Neural progenitor cell (in vitro differentiated cells): ENCODE measurements around the gene MIEF2. TPM values are rescaled to one million over a fixed set of nuclear protein-coding genes. Genes with fewer than 3 reads are reported as not detected.

ENCODE experiments used
- DNase-seq: peaks from one replicate; pipeline ENCODE4 v3.0.0-alpha.2; 2016; ENCODE audit warnings: low spot score
- H2AFZ ChIP-seq: fragments of 200-600 bp; sonication (generic); replicated peaks from 2 replicates; pipeline ENCODE4 v1.6.1; 2016; ENCODE audit warnings: antibody characterized with exemption
- H3F3A ChIP-seq: fragments of 200-600 bp; sonication (generic); 2 replicates; pipeline ENCODE4 v1.6.1; 2016; ENCODE audit warnings: antibody characterized with exemption, low read depth
- H3K27ac ChIP-seq: fragments of 200-600 bp; sonication (generic); 2 replicates; pipeline ENCODE4 v1.5.1; 2016; ENCODE audit warnings: mild to moderate bottlenecking
- H3K27me3 ChIP-seq: fragments of 200-600 bp; sonication (generic); 2 replicates; pipeline ENCODE4 v1.6.1; 2016; ENCODE audit warnings: mild to moderate bottlenecking, moderate library complexity
- H3K36me3 ChIP-seq: fragments of 200-600 bp; sonication (generic); 2 replicates; pipeline ENCODE4 v1.5.1; 2016
- H3K4me1 ChIP-seq: fragments of 200-600 bp; sonication (generic); 2 replicates; pipeline ENCODE4 v1.6.1; 2016; ENCODE audit warnings: mixed run types
- H3K4me2 ChIP-seq: fragments of 200-600 bp; sonication (generic); 2 replicates; pipeline ENCODE4 v1.6.1; 2016
- H3K4me3 ChIP-seq: fragments of 200-600 bp; sonication (generic); 2 replicates; pipeline ENCODE4 v1.5.1; 2016
- H3K79me2 ChIP-seq: fragments of 200-600 bp; sonication (generic); 2 replicates; pipeline ENCODE4 v1.6.1; 2016; ENCODE audit warnings: low read depth
- H3K9ac ChIP-seq: fragments of 200-600 bp; sonication (generic); 2 replicates; pipeline ENCODE4 v1.6.1; 2016
- H3K9me3 ChIP-seq: fragments of 200-600 bp; sonication (generic); 2 replicates; pipeline ENCODE4 v1.5.1; 2016; ENCODE audit warnings: low read depth
- H4K20me1 ChIP-seq: fragments of 200-600 bp; sonication (generic); 2 replicates; pipeline ENCODE4 v1.6.1; 2016; ENCODE audit warnings: low read depth
- H3K27ac Mint-ChIP-seq: 3 replicates; pipeline ENCODE4 v1.8.0; 2021; ENCODE audit warnings: mixed read lengths
- H3K27me3 Mint-ChIP-seq: 2 replicates; pipeline ENCODE4 v1.8.0; 2022; ENCODE audit warnings: low read depth, mild to moderate bottlenecking, inconsistent platforms, moderate library complexity, mixed read lengths; ENCODE audit not compliant: insufficient read depth
- H3K36me3 Mint-ChIP-seq: 3 replicates; pipeline ENCODE4 v1.8.0; 2021; ENCODE audit warnings: mixed read lengths
- H3K4me1 Mint-ChIP-seq: 3 replicates; pipeline ENCODE4 v1.8.0; 2021; ENCODE audit warnings: mixed read lengths
- H3K4me3 Mint-ChIP-seq: 3 replicates; pipeline ENCODE4 v1.8.0; 2021; ENCODE audit warnings: mild to moderate bottlenecking, moderate library complexity, mixed read lengths
- H3K9me3 Mint-ChIP-seq: 3 replicates; pipeline ENCODE4 v1.8.0; 2020; ENCODE audit warnings: mixed read lengths
- EZH2 ChIP-seq: fragments of 200-600 bp; sonication (generic); IDR thresholded peaks from 2 replicates; pipeline ENCODE4 v1.6.1; 2017; ENCODE audit warnings: antibody characterized with exemption, mild to moderate bottlenecking, moderate library complexity
- EZH2phosphoT487 ChIP-seq: fragments of 200-600 bp; sonication (generic); IDR thresholded peaks from 2 replicates; pipeline ENCODE4 v1.6.1; 2017; ENCODE audit warnings: antibody characterized with exemption
- total RNA-seq: library from RNA; depleted of rRNA; stranded (reverse); fragments of >200 nt; gene quantifications from 2 replicates; pipeline ENCODE4 v1.2.3, GENCODE V29; 2015; ENCODE audit warnings: low replicate concordance
- TF ChIP-seq, protein P1 (sequence below): fragments of 200-600 bp; sonication (generic); IDR thresholded peaks from 2 replicates; pipeline ENCODE4 v1.5.1; 2017; ENCODE audit warnings: antibody characterized with exemption, mild to moderate bottlenecking

MIEF2 gene
- total RNA-seq, 1 donor from 2014 or later, result 8.1 TPM

DNA sequence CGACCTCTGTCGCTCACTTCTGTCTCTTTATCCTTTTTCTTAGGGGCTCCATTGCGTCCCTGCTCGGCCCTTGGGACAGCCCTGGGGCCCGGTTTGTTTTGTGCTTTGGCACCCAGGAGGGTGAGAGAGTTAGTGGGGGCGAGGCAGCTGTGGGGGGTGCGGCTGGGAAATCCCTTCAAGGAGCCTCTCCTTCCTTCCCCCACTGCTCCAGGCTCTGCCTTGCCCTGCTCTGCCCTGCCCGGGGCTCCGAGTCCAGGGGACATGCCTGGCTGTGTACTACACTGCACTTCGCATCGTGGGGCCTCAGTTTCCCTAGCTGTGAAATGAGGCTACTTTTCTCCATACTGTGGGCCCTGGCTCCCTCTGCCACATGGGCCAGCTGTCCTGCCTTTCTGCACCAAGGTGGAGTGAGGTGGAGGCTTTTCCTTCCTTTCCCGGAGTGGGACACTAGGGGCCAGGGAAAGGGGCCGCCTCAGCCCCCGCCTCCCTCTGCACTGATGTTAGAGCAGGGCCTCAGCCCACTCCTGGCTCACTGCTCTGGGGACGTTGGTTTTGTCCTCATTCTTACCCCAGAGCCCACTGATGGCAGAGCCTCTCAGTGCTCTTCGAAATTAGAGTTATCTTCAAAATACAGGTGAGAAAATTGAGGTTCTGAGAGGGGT, 34.0 kb upstream of the MIEF2 start:
- Histone ChIP-seq H3K36me3 (no peaks in the 10 kb centered on the region), H3K79me2 (peaks cover 57% of the 10 kb centered on the region), H3K4me2 (peak overlapping the region; percentile 81), H3F3A (peaks cover 26% of the 10 kb centered on the region), H3K9ac (peak overlapping the region; percentile 78), H3K27me3 (no peaks in the 10 kb centered on the region), H3K9me3 (no peaks in the 10 kb centered on the region), H2AFZ (no peak overlapping the region), H3K4me3 (peak overlapping the region; percentile 92), H3K27ac (no peak overlapping the region), H4K20me1 (peaks cover 54% of the 10 kb centered on the region), H3K4me1 (peaks cover 58% of the 10 kb centered on the region)
- Mint-ChIP-seq H3K27ac (peak overlapping the region; percentile 92), H3K4me3 (peak overlapping the region; percentile 99), H3K36me3 (no peaks in the 10 kb centered on the region), H3K27me3 (peaks cover 6% of the 10 kb centered on the region), H3K4me1 (peaks cover 70% of the 10 kb centered on the region), H3K9me3 (no peaks in the 10 kb centered on the region)
- TF ChIP-seq, protein P1, sequence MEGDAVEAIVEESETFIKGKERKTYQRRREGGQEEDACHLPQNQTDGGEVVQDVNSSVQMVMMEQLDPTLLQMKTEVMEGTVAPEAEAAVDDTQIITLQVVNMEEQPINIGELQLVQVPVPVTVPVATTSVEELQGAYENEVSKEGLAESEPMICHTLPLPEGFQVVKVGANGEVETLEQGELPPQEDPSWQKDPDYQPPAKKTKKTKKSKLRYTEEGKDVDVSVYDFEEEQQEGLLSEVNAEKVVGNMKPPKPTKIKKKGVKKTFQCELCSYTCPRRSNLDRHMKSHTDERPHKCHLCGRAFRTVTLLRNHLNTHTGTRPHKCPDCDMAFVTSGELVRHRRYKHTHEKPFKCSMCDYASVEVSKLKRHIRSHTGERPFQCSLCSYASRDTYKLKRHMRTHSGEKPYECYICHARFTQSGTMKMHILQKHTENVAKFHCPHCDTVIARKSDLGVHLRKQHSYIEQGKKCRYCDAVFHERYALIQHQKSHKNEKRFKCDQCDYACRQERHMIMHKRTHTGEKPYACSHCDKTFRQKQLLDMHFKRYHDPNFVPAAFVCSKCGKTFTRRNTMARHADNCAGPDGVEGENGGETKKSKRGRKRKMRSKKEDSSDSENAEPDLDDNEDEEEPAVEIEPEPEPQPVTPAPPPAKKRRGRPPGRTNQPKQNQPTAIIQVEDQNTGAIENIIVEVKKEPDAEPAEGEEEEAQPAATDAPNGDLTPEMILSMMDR, result no peak
- TF ChIP-seq EZH2, result no peak
- no peak for TF ChIP-seq EZH2phosphoT487
- DNase-seq, result no peak

DNA sequence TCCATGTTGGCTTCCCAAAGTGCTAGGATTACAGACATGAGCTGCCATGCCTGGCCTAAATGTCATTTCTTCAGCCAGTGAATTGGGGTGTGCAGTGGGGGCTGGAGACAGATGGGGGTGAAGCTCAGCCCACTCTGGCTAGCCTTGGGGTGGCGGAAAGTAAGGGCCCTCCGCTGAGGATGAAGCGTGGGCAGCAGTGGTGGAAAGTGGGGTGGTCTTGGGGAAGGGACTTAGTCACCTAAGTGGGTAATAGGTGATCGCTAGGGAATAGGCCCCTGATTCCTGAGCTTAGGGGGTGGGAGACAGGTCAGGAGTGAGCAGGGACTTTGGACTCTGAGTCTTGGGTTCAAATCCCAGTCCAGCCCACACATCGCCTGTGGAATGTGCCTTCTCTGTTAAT, 32.8 kb upstream of the MIEF2 start:
- no peak overlapping the region for H3K4me3 ChIP-seq
- peaks cover 69% of the 10 kb centered on the region for H3K79me2 ChIP-seq
- H4K20me1 ChIP-seq, result peaks cover 63% of the 10 kb centered on the region
- DNase-seq, result no peak
- H3K27me3 ChIP-seq, result no peaks in the 10 kb centered on the region
- H3F3A ChIP-seq, result peaks cover 32% of the 10 kb centered on the region
- H3K27ac ChIP-seq, result no peak overlapping the region
- Mint-ChIP-seq H3K4me1 (peaks cover 80% of the 10 kb centered on the region), H3K9me3 (no peaks in the 10 kb centered on the region), H3K4me3 (peak overlapping the region; percentile 99), H3K36me3 (no peaks in the 10 kb centered on the region), H3K27ac (peak overlapping the region; percentile 66), H3K27me3 (peaks cover 6% of the 10 kb centered on the region)
- no peak overlapping the region for H3K9ac ChIP-seq
- TF ChIP-seq EZH2, result no peak
- TF ChIP-seq, protein P1, result no peak
- TF ChIP-seq EZH2phosphoT487, result no peak
- peaks cover 64% of the 10 kb centered on the region for H3K4me1 ChIP-seq
- no peak overlapping the region for H2AFZ ChIP-seq
- H3K4me2 ChIP-seq, result peak overlapping the region; percentile 81
- no peaks in the 10 kb centered on the region for H3K9me3 ChIP-seq
- H3K36me3 ChIP-seq, result no peaks in the 10 kb centered on the region

- Histone ChIP-seq H3K4me2 (peak overlapping the region; percentile 29), H3K27ac (no peak overlapping the region), H3K9ac (no peak overlapping the region), H3K4me1 (peaks cover 60% of the 10 kb centered on the region), H4K20me1 (peaks cover 69% of the 10 kb centered on the region), H3K79me2 (peaks cover 75% of the 10 kb centered on the region), H3K9me3 (no peaks in the 10 kb centered on the region), H3K4me3 (no peak overlapping the region), H3K27me3 (no peaks in the 10 kb centered on the region), H3F3A (peaks cover 27% of the 10 kb centered on the region), H3K36me3 (no peaks in the 10 kb centered on the region), H2AFZ (no peak overlapping the region)
- no peaks in the 10 kb centered on the region for H3K9me3 Mint-ChIP-seq
- no peak for DNase-seq
- TF ChIP-seq EZH2, result no peak
- TF ChIP-seq, protein P1, result no peak
- no peak for TF ChIP-seq EZH2phosphoT487
- H3K36me3 Mint-ChIP-seq, result no peaks in the 10 kb centered on the region
- peaks cover 6% of the 10 kb centered on the region for H3K27me3 Mint-ChIP-seq
- H3K4me3 Mint-ChIP-seq, result peak overlapping the region; percentile 99
- H3K4me1 Mint-ChIP-seq, result peaks cover 80% of the 10 kb centered on the region
- peak overlapping the region; percentile 90 for H3K27ac Mint-ChIP-seq
These were observed 32.2 kb upstream of the MIEF2 start for GRCh38 chr17:18228176-18228682.
